ENCODE measurements around the gene FAIM2. TPM values are rescaled to one million over a fixed set of nuclear protein-coding genes. Genes with fewer than 3 reads are reported as not detected.

FAIM2 gene
- total and polyA plus RNA-seq, 2 donors (not counting 1 experiment from before 2014, with no cell fraction given): 0.50 to 1.00 TPM

DNA sequence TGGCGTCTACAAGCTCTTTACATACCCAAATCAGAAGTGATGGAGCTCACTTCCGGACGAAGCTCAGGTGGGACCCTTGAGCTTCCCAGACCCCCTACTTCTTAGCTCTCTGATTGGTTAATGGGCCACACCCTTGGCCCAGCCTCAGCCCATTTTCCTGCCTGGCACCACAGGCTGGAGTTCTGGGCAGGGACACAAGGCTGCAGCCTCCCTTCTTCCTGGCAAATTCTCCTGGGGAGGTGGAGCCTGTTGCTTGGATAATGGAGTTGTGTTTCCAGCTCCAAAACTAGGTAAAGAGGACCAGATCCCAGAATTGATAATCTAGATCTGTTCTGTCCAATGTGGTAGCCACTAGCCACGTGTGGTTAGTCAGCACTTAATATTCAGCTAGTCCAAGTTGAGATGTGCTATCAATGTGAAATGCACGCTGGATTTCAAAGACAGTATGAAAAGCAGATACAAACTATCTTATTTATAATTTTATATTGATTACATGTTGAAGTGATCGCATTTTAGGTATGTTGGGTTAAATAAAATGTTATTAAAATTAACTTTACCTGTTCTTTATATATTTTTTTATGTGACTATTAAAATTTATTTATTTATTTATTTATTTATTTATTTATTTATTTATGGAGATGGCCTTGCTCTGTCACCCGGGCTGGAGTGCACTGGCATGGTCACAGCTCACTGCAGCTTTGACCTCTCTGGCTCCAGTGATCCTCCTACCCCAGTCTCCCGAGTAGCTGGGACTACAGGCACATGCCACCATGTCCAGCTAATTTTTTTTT lies 12.6 kb upstream of the FAIM2 start:
- H2AFZ ChIP-seq (ENCODE audit: low read length): no peak overlapping the region
- DNase-seq (ENCODE audit: low read depth in 2 of 2): no peak
- no peaks in the 10 kb centered on the region for H3K36me3 ChIP-seq (ENCODE audit: control insufficient read depth, insufficient read depth, low read length)
- H3K4me3 ChIP-seq (replicated peaks in 1 of 4; ENCODE audit: control extremely low read depth in 1 of 4, insufficient read depth in 1 of 4, low read depth in 3 of 4, low read length in 4 of 4): no peak overlapping the region
- no peak overlapping the region for H3K27ac ChIP-seq (ENCODE audit: insufficient read depth, low read length)
- H3K79me2 ChIP-seq (ENCODE audit: control insufficient read depth, insufficient read depth, low read length): no peaks in the 10 kb centered on the region
- no peaks in the 10 kb centered on the region for H4K20me1 ChIP-seq (ENCODE audit: control insufficient read depth, extremely low read depth, insufficient read depth, low read length)
- no peaks in the 10 kb centered on the region for H3K4me1 ChIP-seq (ENCODE audit: control insufficient read depth, extremely low read depth, insufficient read depth, low read length)
- H3K4me2 ChIP-seq (ENCODE audit: extremely low read depth, insufficient read depth, low read length): no peak overlapping the region
- peaks cover 3% of the 10 kb centered on the region for H3K27me3 ChIP-seq (ENCODE audit: control insufficient read depth, insufficient read depth, low read length)
- TF ChIP-seq EZH2 (IDR thresholded peaks at IDR 0.05; ENCODE audit: low read length, missing control alignments) (no peak), CTCF (conservative IDR thresholded peaks at IDR 0.05 in 1 of 2, IDR thresholded peaks at IDR 0.05 in 1 of 2; ENCODE audit: low read depth in 1 of 2, low read length in 2 of 2) (no peak)
- no peak overlapping the region for H3K9ac ChIP-seq (ENCODE audit: insufficient read depth, low read length)
- H3K9me3 ChIP-seq (ENCODE audit: control insufficient read depth, insufficient read depth, low read depth, low read length): no peaks in the 10 kb centered on the region

DNA sequence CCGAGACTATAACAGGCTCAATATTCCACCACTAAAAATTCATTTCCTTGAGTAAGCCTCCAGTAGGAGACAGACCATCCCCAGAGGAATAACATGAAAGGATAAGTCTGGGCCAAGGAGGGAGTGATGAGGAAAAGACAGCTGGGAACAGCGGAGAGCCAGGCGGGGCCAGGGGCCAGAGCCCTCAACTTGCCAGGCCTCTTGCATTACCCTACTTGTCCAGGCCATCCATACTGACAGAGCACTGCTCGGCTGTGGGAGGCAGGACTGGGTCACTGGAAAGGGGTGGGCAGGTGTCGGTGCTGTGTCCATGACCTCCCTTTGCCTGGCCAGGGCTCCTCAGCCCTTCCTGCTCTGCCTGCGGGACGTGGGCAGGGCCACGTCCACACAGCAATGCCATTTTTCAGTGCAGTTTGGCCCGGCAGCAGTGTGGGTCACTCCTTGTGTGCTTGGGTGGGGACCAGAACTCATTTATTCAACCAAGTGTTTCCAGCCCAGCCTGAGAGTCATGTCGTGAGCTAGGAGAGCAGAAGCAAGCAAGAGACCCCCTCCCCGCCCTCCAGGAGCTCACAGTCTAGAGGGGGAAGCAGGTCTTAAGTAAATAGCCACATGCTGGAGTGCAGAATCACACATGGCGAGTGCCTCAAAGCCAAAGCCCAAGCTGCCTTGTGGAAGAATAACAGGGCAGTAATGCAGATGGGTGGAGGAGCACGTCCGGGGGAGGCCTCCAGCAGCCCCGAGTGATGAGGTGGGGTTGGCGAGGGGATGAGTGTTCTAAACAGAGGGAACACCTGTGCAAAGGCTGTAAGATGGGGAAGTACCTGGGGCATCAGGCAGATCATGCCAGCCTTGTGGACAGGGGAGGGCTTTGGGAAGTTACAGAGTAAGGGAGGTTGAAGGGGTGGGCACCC lies 8.9 kb upstream of the FAIM2 start:
- no peaks in the 10 kb centered on the region for H3K4me1 ChIP-seq (ENCODE audit: control insufficient read depth, extremely low read depth, insufficient read depth, low read length)
- H3K79me2 ChIP-seq (ENCODE audit: control insufficient read depth, insufficient read depth, low read length): no peaks in the 10 kb centered on the region
- H2AFZ ChIP-seq (ENCODE audit: low read length): no peak overlapping the region
- H3K27ac ChIP-seq (ENCODE audit: insufficient read depth, low read length): no peak overlapping the region
- no peaks in the 10 kb centered on the region for H4K20me1 ChIP-seq (ENCODE audit: control insufficient read depth, extremely low read depth, insufficient read depth, low read length)
- no peak overlapping the region for H3K4me2 ChIP-seq (ENCODE audit: extremely low read depth, insufficient read depth, low read length)
- no peaks in the 10 kb centered on the region for H3K36me3 ChIP-seq (ENCODE audit: control insufficient read depth, insufficient read depth, low read length)
- H3K27me3 ChIP-seq (ENCODE audit: control insufficient read depth, insufficient read depth, low read length): peaks cover 3% of the 10 kb centered on the region
- H3K9ac ChIP-seq (ENCODE audit: insufficient read depth, low read length): no peak overlapping the region
- DNase-seq (ENCODE audit: low read depth in 2 of 2): no peak
- TF ChIP-seq EZH2 (IDR thresholded peaks at IDR 0.05; ENCODE audit: low read length, missing control alignments) (no peak), CTCF (conservative IDR thresholded peaks at IDR 0.05 in 1 of 2, IDR thresholded peaks at IDR 0.05 in 1 of 2; ENCODE audit: low read depth in 1 of 2, low read length in 2 of 2) (no peak)
- H3K9me3 ChIP-seq (ENCODE audit: control insufficient read depth, insufficient read depth, low read depth, low read length): no peaks in the 10 kb centered on the region
- no peak overlapping the region for H3K4me3 ChIP-seq (replicated peaks in 1 of 4; ENCODE audit: control extremely low read depth in 1 of 4, insufficient read depth in 1 of 4, low read depth in 3 of 4, low read length in 4 of 4)

DNA sequence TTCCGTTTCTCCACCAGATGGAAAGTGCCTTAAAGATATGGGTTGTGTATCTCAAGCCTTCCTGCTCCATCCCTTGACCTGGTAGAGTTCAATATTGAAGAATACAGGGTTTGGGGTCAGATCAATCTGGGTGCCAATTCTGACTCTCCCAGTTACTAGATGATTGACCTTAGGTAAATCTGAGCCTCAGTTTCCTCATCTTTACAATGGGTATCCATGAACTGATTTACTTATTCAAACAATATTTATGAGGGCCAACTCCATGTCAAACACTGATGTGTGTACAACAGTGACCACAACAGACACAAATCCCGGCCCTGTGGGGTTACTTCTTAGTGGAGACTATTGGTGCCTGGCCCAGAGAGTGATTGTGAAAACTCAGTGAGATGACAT lies 7.5 kb upstream of the FAIM2 start:
- H3K36me3 ChIP-seq (ENCODE audit: control insufficient read depth, insufficient read depth, low read length): no peaks in the 10 kb centered on the region
- no peak overlapping the region for H2AFZ ChIP-seq (ENCODE audit: low read length)
- H3K9ac ChIP-seq (ENCODE audit: insufficient read depth, low read length): no peak overlapping the region
- H3K4me3 ChIP-seq (replicated peaks in 1 of 4; ENCODE audit: control extremely low read depth in 1 of 4, insufficient read depth in 1 of 4, low read depth in 3 of 4, low read length in 4 of 4): no peak overlapping the region
- TF ChIP-seq EZH2 (IDR thresholded peaks at IDR 0.05; ENCODE audit: low read length, missing control alignments) (no peak), CTCF (conservative IDR thresholded peaks at IDR 0.05 in 1 of 2, IDR thresholded peaks at IDR 0.05 in 1 of 2; ENCODE audit: low read depth in 1 of 2, low read length in 2 of 2) (no peak)
- no peaks in the 10 kb centered on the region for H4K20me1 ChIP-seq (ENCODE audit: control insufficient read depth, extremely low read depth, insufficient read depth, low read length)
- H3K4me2 ChIP-seq (ENCODE audit: extremely low read depth, insufficient read depth, low read length): no peak overlapping the region
- no peak overlapping the region for H3K27ac ChIP-seq (ENCODE audit: insufficient read depth, low read length)
- no peaks in the 10 kb centered on the region for H3K9me3 ChIP-seq (ENCODE audit: control insufficient read depth, insufficient read depth, low read depth, low read length)
- DNase-seq (ENCODE audit: low read depth in 2 of 2): no peak
- H3K4me1 ChIP-seq (ENCODE audit: control insufficient read depth, extremely low read depth, insufficient read depth, low read length): no peaks in the 10 kb centered on the region
- H3K79me2 ChIP-seq (ENCODE audit: control insufficient read depth, insufficient read depth, low read length): no peaks in the 10 kb centered on the region
- H3K27me3 ChIP-seq (ENCODE audit: control insufficient read depth, insufficient read depth, low read length): peaks cover 3% of the 10 kb centered on the region

Measured in fibroblast of lung (primary cell).